GM11168 (cell line): Measurements from ENCODE around the gene CARD16.
"Not testable (repeated sequence)": the region's sequence is repeated elsewhere in the genome, so short reads cannot be mapped to it uniquely, and the experiment has no call there.

ENCODE experiments used
- in situ Hi-C: fragments of 300-500 bp; cut with MboI; formaldehyde crosslinking; loops from one replicate; pipeline ENCODE4 v1.12.0; 2022; ENCODE audit warnings: low sequenced_read_pairs; ENCODE audit not compliant: unreplicated experiment

The CARD16 gene

GRCh38 chr11:105044557-105045524, at the start of gene CARD16:
Gene CARD16, minus strand, starts transcription at chr11:105045335. Its CDS starts 38 bp downstream, at chr11:105045297.
- in situ Hi-C loops = not testable (repeated sequence)

DNA sequence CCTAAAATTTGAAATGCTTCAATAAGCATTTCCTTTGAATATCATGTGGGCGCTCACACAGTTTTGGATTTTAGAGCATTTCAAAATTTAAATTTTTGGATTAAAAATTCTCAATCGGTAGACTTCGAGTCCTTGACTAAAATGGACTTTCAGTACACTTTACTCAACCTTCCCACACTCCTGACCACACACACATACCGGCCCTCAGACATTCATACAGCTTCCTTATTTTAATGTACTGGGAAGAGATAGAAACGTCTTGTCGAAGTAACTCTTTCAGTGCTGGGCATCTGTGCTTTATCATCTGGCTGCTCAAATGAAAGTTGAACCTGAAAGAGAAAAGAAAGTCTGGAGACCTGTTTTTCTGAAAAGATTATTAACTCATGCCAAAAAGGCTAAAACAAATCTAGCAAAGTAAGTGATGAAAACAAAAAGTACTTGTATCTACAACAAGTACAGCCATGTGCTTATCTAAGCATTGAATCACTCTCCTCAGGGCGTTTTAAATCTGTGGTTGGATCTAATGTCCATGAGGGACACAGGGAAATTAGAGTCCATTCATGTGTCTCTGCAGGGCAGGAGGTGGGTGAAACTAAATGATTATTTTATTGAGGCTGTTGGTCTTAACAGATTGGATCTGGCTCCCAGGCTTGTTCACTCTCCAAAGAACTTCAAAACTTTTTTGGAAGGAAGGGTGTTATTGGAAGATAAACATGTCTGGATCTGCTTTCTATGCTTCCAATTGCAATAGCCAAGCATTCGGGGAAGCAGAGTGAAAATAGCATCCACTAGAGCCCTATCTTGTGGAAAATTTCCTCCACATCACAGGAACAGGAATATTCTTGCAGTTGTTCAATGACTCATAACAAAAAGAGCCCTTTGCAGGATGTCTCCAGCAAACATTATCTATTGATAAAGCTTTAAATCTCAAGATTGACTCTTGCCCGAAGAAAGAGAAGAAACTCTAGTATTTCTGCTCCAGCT, 47.4 kb upstream of the CARD16 start:
- in situ Hi-C loops = no loop called here

DNA sequence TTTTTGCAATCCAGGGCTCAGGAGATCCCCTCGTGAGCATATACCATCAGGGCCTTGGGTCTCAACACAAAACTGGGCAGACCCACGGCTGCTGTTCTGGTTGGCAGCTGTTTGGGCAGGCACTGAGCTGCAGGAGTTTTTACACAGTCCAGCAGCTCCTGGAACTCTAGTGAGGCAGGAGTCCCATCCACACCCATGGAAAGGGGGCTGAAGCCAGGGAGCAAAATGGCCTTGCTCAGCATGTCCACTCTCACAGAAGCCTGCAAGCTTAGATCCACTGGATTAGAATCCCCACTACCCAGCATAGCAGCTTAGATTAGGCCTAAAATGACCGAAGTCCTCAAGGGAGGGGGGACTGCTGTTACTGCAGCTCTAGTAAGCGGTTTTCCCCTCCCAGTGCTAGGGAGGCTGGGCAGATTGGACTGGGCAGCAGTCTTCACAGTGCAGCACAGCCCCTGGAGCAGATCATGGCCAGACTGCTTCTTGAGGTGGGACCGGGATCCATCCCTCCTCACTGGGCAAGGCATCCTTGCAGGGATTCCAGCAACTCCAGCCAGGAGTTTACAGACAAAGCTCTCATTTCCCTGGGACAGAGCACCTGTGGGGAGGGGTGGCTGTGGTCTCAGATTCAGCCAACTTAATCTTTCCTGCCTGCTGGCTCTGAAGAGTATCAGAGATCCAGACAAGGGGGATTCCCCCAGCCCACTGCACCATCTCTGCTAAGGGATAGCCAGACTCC, 36.4 kb upstream of the CARD16 start:
- in situ Hi-C loops = no loop called here

DNA sequence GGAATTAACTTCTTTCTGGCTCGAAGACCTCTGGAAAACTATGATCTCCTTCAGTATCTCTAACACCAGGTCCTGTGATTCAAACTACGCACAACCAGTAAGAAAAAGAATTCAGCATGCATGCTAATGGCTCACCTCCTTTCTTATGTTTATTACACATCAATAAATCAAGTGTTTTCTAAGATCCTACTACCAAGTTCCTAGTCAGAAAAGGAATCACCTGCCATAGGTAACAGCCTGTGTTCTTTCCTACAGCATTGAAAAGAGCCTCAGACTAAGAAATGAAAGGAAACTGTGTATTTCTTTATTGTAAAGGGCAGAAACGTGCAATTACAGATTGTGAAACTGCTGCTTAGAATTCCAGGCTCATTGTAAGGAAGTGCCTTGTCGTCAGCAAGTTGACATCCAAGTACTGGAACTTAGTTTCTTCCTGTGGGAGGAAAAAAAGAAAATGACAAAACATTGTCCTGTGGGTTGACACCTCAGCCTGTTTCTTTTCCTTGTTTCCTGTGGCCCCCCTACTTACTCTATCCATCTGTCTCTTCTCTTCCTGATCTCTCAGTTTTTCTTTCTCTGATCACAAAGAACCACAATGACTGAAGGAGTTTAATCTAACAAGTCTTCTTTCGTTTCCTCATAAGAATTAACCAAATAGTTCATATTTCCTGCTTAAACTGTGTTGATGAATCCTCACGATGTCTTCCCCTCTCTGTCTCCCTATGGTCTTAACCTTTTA, 35.2 kb upstream of the CARD16 start:
- in situ Hi-C loops = not testable (repeated sequence)

- in situ Hi-C loops = no loop called here
Observed at GRCh38 chr11:105078283-105078682, 33.1 kb upstream of the CARD16 start.

DNA sequence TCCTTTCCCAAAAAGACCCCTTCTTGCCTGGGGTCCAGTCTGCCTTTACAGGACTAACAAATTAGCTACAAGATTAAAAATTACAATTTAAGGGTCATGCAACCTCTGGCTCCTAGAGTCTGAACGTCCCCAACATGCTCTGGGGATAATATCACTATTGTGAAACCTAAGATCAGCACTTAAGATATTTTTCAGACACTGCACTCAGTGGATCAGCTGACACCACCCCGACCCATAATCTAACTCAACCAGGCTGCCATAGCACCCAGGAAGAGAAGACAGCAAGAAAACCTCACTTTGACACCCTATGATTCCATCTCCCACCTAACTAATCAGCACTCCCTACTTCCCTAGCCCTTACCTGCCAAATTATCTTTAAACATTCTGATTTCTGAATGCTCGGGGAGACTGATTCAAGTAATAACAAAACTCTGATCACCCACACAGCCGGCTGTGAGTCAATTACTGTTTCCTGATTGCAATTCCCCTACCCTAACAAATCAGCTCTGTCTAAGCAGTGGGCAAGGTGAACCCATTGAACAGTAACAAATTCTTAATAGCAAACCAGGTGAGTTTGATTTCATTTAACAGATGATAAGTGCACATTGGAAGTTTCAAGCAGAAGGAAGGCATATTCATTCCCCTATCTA, 32.1 kb upstream of the CARD16 start:
- in situ Hi-C loops = not testable (repeated sequence)

- in situ Hi-C loops = no loop called here
Observed at GRCh38 chr11:105074166-105074530, 29.0 kb upstream of the CARD16 start.

DNA sequence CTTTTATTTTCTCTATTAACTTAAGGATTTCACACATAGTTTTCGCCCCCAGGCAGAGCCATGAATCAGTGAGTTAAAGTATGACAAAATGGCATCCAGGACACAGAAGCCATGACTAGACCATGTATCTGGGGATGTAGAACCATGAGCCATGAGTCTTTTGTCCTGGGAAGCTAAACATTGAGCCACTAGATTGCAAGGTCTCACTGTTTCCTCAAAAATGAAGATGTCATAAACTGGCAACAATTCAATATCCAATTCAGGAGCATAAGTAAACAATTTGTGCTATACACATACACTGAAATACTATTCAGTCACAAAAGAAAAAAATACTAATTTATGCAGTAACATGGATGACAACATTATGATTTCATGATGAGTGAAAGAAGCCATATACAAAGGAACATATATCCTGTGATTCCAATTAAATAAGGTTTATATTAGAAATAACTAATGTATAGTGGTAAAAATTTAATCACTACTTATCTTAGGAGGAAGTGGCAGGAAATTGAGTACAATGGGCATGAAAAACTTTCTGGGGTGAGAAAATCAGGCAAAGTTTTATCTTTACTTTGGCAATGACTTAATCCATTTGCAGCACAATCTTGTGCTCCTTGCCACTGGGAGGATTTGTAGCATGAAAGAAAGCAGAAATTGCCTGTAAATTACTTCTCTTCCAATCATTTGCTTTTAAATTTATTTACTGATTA, 28.5 kb upstream of the CARD16 start:
- in situ Hi-C loops = no loop called here

GRCh38 chr11:105072080-105072479, 26.9 kb upstream of the CARD16 start:
- in situ Hi-C loops = not testable (repeated sequence)

GRCh38 chr11:105071089-105071732, 26.1 kb upstream of the CARD16 start:
- in situ Hi-C loops = no loop called here

DNA sequence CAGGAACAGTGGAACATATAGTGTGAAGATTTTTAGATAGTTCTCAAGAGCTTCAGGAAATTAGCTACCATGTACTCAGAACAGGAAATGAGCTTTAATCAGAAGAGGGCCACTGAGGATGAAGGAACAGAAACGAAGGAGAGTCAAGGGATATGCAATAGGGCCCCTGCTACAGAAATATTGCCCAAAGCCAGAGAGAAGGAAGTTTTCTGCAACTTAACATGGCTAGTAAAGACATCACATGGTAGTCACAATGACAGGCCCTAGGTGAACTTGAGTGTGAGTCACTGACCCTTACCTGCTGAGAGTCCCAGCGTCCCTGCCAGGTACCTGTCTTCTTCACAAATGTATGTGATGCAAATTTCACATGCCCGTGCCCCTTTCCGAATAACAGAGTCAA, 25.2 kb upstream of the CARD16 start:
- in situ Hi-C loops = no loop called here

DNA sequence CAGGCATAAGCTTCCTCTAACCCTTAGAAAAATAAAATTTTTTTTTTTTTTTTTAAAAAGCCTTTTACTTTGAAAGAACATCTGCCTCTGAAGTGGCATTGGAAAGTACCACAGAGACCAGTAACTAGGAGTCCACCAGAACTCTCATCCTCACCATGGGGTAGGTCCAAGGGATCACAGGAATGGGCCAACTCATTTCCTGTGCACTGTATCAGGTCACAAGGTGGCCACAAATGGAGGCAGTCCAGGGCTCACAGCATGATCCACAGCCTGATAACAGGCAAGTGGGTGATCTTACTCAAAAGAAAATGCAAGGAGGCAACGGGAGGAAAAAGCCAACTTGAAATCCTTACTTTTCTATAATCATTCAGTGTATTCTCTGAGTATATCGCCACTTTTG, 24.6 kb upstream of the CARD16 start:
- in situ Hi-C loops = not testable (repeated sequence)

DNA sequence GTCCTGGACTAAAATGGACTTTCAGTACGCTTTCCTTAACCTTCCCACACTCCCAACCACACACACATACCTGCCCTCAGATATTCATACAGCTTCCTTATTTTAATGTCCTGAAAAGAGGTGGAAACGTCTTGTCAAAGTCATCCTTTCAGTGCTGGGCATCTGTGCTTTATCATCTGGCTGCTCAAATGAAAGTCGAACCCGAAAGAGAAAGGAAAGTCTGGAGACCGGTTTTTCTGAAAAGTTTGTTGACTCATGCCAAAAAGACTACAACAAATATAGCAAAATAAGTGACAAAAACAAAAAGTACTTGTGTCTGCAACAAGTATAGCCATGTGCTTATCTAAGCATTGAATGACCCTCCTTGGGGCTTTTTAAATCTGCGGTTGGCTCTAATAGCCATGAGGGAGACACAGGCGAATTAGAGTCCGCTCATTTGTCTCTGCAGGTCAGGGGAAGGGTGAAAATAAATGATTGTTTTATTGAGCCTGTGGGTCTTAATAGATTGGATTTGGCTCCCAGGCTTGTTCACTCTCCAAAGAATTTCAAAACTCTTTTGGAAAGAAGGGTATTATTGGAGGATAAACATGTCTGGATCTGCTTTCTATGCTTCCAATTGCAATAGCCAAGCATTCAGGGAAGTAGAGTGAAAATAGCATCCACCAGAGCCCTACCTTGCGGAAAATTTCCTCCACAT, 18.3 kb upstream of the CARD16 start:
- in situ Hi-C loops = not testable (repeated sequence)

DNA sequence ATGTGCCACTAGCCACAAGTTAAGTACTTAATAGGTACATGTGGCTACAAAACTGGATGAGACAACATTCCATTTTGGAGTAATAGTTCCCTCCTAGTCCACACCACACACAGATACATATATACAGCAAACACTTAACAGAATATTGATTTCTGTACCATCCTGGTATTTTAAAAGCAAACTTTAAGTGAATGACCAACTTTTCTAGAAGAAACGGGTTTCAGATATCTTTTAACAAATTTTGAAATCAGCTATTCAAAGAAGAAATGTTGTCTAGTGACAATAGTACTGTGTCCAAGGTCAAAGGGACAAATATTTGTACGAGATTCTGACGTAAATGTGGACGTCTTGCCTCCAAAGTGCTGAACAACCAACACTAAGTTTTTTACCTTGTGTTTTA, 12.3 kb upstream of the CARD16 start:
- in situ Hi-C loops = no loop called here

GRCh38 chr11:105056446-105056845, 11.3 kb upstream of the CARD16 start:
- in situ Hi-C loops = no loop called here

DNA sequence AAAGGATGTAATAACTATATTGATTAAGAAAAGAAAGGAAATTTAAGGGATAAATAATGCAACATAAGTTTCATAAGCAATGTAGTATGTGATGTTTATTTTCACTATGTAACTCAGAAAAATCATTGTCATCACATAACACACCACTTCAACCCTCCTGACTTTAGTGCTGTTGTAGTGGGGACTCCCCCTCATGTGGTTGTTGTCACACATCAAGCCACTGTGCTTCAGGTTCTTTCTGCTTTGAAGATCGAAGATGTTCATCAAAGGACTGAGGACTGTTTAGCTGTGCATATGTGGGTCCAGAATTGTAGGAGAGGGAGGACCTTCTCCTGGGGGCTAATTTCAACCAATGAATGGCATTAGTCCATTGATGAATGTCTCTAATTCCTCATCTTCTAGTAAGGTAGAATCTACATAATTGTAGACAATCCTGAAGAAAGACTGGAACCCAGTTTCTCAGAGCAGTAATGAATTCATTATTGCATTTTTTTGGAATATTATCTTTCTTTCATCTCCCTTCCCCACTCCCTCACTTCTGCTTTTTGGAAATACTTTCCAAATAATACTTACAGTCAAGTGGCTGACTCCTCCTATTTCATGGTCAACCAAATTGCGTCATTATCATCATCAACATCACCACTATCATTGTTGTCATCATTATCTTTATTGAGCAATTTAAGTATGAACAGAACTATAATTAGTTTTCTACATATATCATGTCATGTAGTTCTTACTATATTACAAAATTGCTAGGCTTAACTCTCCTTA, 9.8 kb upstream of the CARD16 start:
- in situ Hi-C loops = no loop called here

DNA sequence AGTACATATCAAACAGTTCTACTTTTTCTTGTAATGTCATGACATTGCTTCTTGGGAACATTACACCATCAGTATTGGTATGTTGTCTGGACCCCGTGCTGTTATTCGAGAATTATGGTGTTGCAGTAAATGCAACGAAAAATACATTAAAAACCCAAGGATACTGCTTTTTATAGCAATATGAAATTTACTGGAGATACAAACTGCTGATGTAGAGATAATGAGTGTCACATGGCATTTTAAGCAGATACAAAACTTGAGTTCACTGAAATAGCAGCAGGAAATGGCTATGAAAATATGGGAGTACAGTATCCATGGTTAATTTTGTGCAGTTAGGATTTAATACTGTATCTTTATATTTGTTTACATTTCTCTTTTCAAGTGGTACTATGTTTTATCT, 7.4 kb upstream of the CARD16 start:
- in situ Hi-C loops = no loop called here
